Loucy (cell line): ENCODE measurements around the gene MED31.

ENCODE experiments used
- H2AFZ ChIP-seq: fragments of 200-600 bp; sonication (generic); 2 replicates; pipeline ENCODE4 v1.6.0; 2016; ENCODE audit warnings: antibody characterized with exemption, mild to moderate bottlenecking, low read length, moderate library complexity
- H3F3A ChIP-seq: fragments of 200-600 bp; 2 replicates; pipeline ENCODE4 v1.6.0; 2016; ENCODE audit warnings: antibody characterized with exemption, low read depth, mild to moderate bottlenecking
- H3K27me3 ChIP-seq: fragments of 200-600 bp; sonication (generic); 2 replicates; pipeline ENCODE4 v1.6.1; 2014; ENCODE audit warnings: low read length, mild to moderate bottlenecking; ENCODE audit not compliant: insufficient read depth, poor library complexity, severe bottlenecking
- H3K36me3 ChIP-seq: fragments of 200-600 bp; sonication (generic); 2 replicates; pipeline ENCODE4 v1.6.1; 2016; ENCODE audit warnings: low read length; ENCODE audit not compliant: insufficient read depth
- H3K4me1 ChIP-seq: fragments of 200-600 bp; sonication (generic); 2 replicates; pipeline ENCODE4 v1.5.1; 2014; ENCODE audit warnings: low read length, mild to moderate bottlenecking; ENCODE audit not compliant: insufficient read depth, poor library complexity, severe bottlenecking
- H3K4me2 ChIP-seq: fragments of 200-600 bp; sonication (generic); 2 replicates; pipeline ENCODE4 v1.6.0; 2014; ENCODE audit warnings: antibody characterized with exemption, low read length, low read depth, mild to moderate bottlenecking; ENCODE audit not compliant: poor library complexity, severe bottlenecking
- H3K4me3 ChIP-seq: fragments of 200-600 bp; sonication (generic); 2 replicates; pipeline ENCODE4 v1.5.1; 2014; ENCODE audit warnings: low read length, mild to moderate bottlenecking, mixed read lengths; ENCODE audit not compliant: poor library complexity, severe bottlenecking
- H3K79me2 ChIP-seq: fragments of 200-600 bp; sonication (generic); 2 replicates; pipeline ENCODE4 v1.6.1; 2014; ENCODE audit warnings: low read length; ENCODE audit not compliant: insufficient read depth
- H3K9ac ChIP-seq: fragments of 200-600 bp; sonication (generic); 2 replicates; pipeline ENCODE4 v1.6.0; 2014; ENCODE audit warnings: mild to moderate bottlenecking, low read depth, low read length, moderate library complexity; ENCODE audit not compliant: poor library complexity, severe bottlenecking
- H3K9me2 ChIP-seq: fragments of 200-600 bp; sonication (generic); replicated peaks from 2 replicates; pipeline ENCODE4 v1.6.1; 2016; ENCODE audit warnings: low read depth, low read length, mixed read lengths
- H3K9me3 ChIP-seq: fragments of 200-600 bp; sonication (generic); 2 replicates; pipeline ENCODE4 v1.6.1; 2014; ENCODE audit warnings: mild to moderate bottlenecking, antibody characterized with exemption, low read length, low read depth; ENCODE audit not compliant: insufficient read depth
- H4K20me1 ChIP-seq: fragments of 200-600 bp; sonication (generic); 2 replicates; pipeline ENCODE4 v1.6.0; 2014; ENCODE audit warnings: antibody characterized with exemption, low read length, mild to moderate bottlenecking; ENCODE audit not compliant: insufficient read depth, poor library complexity, severe bottlenecking
- CTCF ChIP-seq: fragments of 200-600 bp; sonication (generic); conservative IDR thresholded peaks from 2 replicates; pipeline ENCODE4 v1.5.1; 2014; ENCODE audit warnings: mild to moderate bottlenecking, antibody characterized with exemption, low read length
- EZH2phosphoT487 ChIP-seq: fragments of 200-600 bp; IDR thresholded peaks from 2 replicates; pipeline ENCODE4 v1.6.1; 2018; ENCODE audit warnings: antibody characterized with exemption, mild to moderate bottlenecking, moderate library complexity, borderline replicate concordance

Gene MED31

GRCh38 chr17:6633263-6633662 lies 18.1 kb downstream of the MED31 start:
- Histone ChIP-seq H3K4me3 (no peak overlapping the region), H2AFZ (no peak overlapping the region), H3K36me3 (peaks cover 18% of the 10 kb centered on the region; the same call in 1 of the 2 replicates), H3K4me2 (no peak overlapping the region), H4K20me1 (no peaks in the 10 kb centered on the region), H3K9me2 (no peaks in the 10 kb centered on the region), H3K79me2 (0 out of 2 replicates have a peak, but pooled peaks cover 1% of the 10 kb centered on the region), H3F3A (no peaks in the 10 kb centered on the region), H3K9me3 (no peaks in the 10 kb centered on the region), H3K9ac (no peak overlapping the region), H3K27me3 (no peaks in the 10 kb centered on the region), H3K4me1 (no peaks in the 10 kb centered on the region)
- TF ChIP-seq CTCF (no peak), EZH2phosphoT487 (no peak)

DNA sequence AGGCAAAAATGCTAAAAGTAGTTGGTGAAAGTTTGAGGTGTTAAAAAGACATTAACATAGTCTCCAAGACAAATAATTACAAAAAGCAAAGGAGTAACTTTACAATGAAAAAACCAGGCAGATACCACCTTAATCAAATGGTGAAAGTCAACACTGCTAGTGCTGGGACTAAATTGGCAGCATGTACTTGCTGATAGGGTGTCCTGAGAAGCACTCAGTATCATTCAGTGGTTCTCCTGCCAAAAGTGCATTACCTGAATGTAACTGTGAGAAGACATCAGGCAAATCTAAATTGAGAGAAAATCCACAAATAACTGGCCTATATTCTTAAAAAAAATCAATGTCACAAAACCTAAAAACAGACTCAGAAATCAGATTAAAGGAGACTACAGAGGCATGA lies 18.9 kb downstream of the MED31 start:
- no peak overlapping the region for H2AFZ ChIP-seq
- H3K4me3 ChIP-seq = no peak overlapping the region
- no peaks in the 10 kb centered on the region for H3K79me2 ChIP-seq
- peaks cover 25% of the 10 kb centered on the region; the same call in 1 of the 2 replicates for H3K36me3 ChIP-seq
- H3K27me3 ChIP-seq = no peaks in the 10 kb centered on the region
- TF ChIP-seq EZH2phosphoT487 (no peak), CTCF (no peak)
- H3K4me1 ChIP-seq = no peaks in the 10 kb centered on the region
- H3K9me2 ChIP-seq = no peaks in the 10 kb centered on the region
- H3K9me3 ChIP-seq = no peaks in the 10 kb centered on the region
- H3F3A ChIP-seq = no peaks in the 10 kb centered on the region
- H4K20me1 ChIP-seq = no peaks in the 10 kb centered on the region
- H3K4me2 ChIP-seq = no peak overlapping the region
- H3K9ac ChIP-seq = no peak overlapping the region

GRCh38 chr17:6630390-6630789 lies 21.0 kb downstream of the MED31 start:
- H3K27me3 ChIP-seq = no peaks in the 10 kb centered on the region
- no peak overlapping the region for H3K4me3 ChIP-seq
- H3K4me1 ChIP-seq = no peaks in the 10 kb centered on the region
- peaks cover 27% of the 10 kb centered on the region; the same call in 1 of the 2 replicates for H3K36me3 ChIP-seq
- H3F3A ChIP-seq = no peaks in the 10 kb centered on the region
- no peaks in the 10 kb centered on the region for H3K9me2 ChIP-seq
- no peaks in the 10 kb centered on the region for H3K79me2 ChIP-seq
- no peak overlapping the region for H3K4me2 ChIP-seq
- TF ChIP-seq CTCF = no peak
- no peak for TF ChIP-seq EZH2phosphoT487
- H2AFZ ChIP-seq = no peak overlapping the region
- no peaks in the 10 kb centered on the region for H3K9me3 ChIP-seq
- no peak overlapping the region for H3K9ac ChIP-seq
- peaks cover 3% of the 10 kb centered on the region for H4K20me1 ChIP-seq
